HG02981 (cell line): ENCODE measurements around the gene M6PR.
A peak's percentile ranks its signal among the peaks of the same experiment; 100 is the strongest.

Experiments
- ATAC-seq: cut with Tn5 transposase; IDR thresholded peaks from one replicate; pipeline ENCODE4 v1.9.1; 2021; ENCODE audit warnings: mild to moderate bottlenecking, moderate library complexity; ENCODE audit not compliant: unreplicated experiment

M6PR gene

GRCh38 chr12:8949342-8950220 is at the start of gene M6PR:
Gene M6PR, minus strand, starts transcription at chr12:8949645. Its CDS starts 3,241 bp downstream, at chr12:8946404.
- ATAC-seq, result peak; percentile 82

GRCh38 chr12:8996682-8997405 is 47.4 kb upstream of the M6PR start:
- ATAC-seq, result peak; percentile 97

- ATAC-seq, result no peak
Measured at GRCh38 chr12:8995021-8995775, 45.8 kb upstream of the M6PR start.

GRCh38 chr12:8993827-8994226 is 44.4 kb upstream of the M6PR start:
- ATAC-seq, result no peak

- no peak for ATAC-seq
Measured at GRCh38 chr12:8991371-8992345, 42.2 kb upstream of the M6PR start.

- ATAC-seq, result peak; percentile 65
Measured at GRCh38 chr12:8989413-8989812, 40.0 kb upstream of the M6PR start, which contains the start of gene KLRG1. Gene KLRG1, plus strand, starts transcription at chr12:8989546. Its CDS starts 90 bp downstream, at chr12:8989636.

- ATAC-seq, result no peak
Measured at GRCh38 chr12:8987685-8988084, 38.2 kb upstream of the M6PR start.

GRCh38 chr12:8987163-8987562 is 37.7 kb upstream of the M6PR start:
- no peak for ATAC-seq

- no peak for ATAC-seq
Measured at GRCh38 chr12:8985213-8985754, 35.8 kb upstream of the M6PR start.

- ATAC-seq, result no peak
Measured at GRCh38 chr12:8980137-8980536, 30.7 kb upstream of the M6PR start.

- ATAC-seq, result no peak
Measured at GRCh38 chr12:8970432-8970831, 21.0 kb upstream of the M6PR start.

- no peak for ATAC-seq
Measured at GRCh38 chr12:8969861-8970411, 20.5 kb upstream of the M6PR start.

GRCh38 chr12:8968761-8969160 is 19.3 kb upstream of the M6PR start:
- no peak for ATAC-seq

GRCh38 chr12:8960176-8960575 is 10.7 kb upstream of the M6PR start:
- no peak for ATAC-seq

GRCh38 chr12:8958066-8958465 is 8.6 kb upstream of the M6PR start:
- no peak for ATAC-seq

- ATAC-seq, result no peak
Measured at GRCh38 chr12:8957561-8957960, 8.1 kb upstream of the M6PR start.

- no peak for ATAC-seq
Measured at GRCh38 chr12:8956772-8957171, 7.3 kb upstream of the M6PR start.

GRCh38 chr12:8956073-8956472 is 6.6 kb upstream of the M6PR start:
- ATAC-seq, result no peak

GRCh38 chr12:8953773-8954402 is 4.4 kb upstream of the M6PR start:
- no peak for ATAC-seq
